ENCODE data around the gene ZNF232. TPM values are rescaled to one million over a fixed set of nuclear protein-coding genes. Genes with fewer than 3 reads are reported as not detected.
A peak's percentile ranks its signal among the peaks of the same experiment; 100 is the strongest.
"Not testable (repeated sequence)": the region's sequence is repeated elsewhere in the genome, so short reads cannot be mapped to it uniquely, and the experiment has no call there.

Gene ZNF232
- total RNA-seq, 1 experiment from 2014 or later: 7.5 TPM

- peak; percentile 81 to 85 for DNase-seq
- no TSS peak for BruUV-seq (replicated peaks)
- TF ChIP-seq CTCF (IDR thresholded peaks at IDR 0.05; ENCODE audit: insufficient read depth in 1 of 2, low read depth in 1 of 2, low read length in 1 of 2, severe bottlenecking in 1 of 2, unreplicated experiment in 1 of 2): peak in 1 of 2 experiments; percentile 13
- Mint-ChIP-seq H3K36me3 (ENCODE audit: insufficient read depth, unreplicated experiment) (peaks cover 32% of the 10 kb centered on the region), H3K27ac (ENCODE audit: unreplicated experiment) (peak within 1 kb of the TSS; percentile 95), H3K9me3 (ENCODE audit: unreplicated experiment) (no peaks in the 10 kb centered on the region), H3K4me1 (ENCODE audit: low read depth, unreplicated experiment) (no peaks in the 10 kb centered on the region), H3K4me3 (ENCODE audit: unreplicated experiment) (peak within 1 kb of the TSS; percentile 93), H3K27me3 (ENCODE audit: insufficient read depth, unreplicated experiment) (no peaks in the 10 kb centered on the region)
- intact Hi-C loops (cut with micrococcal nuclease; ENCODE audit: unreplicated experiment): no loop called here
- H3K27me3 ChIP-seq (replicated peaks; ENCODE audit: control insufficient read depth, insufficient read depth, low read length): no peaks in the 10 kb centered on the region
- H3K4me3 ChIP-seq (ENCODE audit: low read depth, low read length): peak within 1 kb of the TSS; percentile 74
- H3K36me3 ChIP-seq (ENCODE audit: control insufficient read depth, insufficient read depth, low read length): no peaks in the 10 kb centered on the region
- peaks cover 11% of the 10 kb centered on the region for H3K4me1 ChIP-seq
- ChIA-PET CTCF (interaction anchor here (0.7 kb wide), 1 partner anchor 81 kb away, joined by 3 read pairs; the partner anchor contains the start of gene KIF1C), POLR2A (interaction anchor here (0.9 kb wide), 1 partner anchor 81 kb away, joined by 3 read pairs; the partner anchor contains the start of gene KIF1C)
- H3K9me3 ChIP-seq: no peaks in the 10 kb centered on the region
These were observed 33.3 kb downstream of the ZNF232 start, which contains the start of gene ZFP3 for GRCh38 chr17:5078106-5079028. Gene ZFP3 (plus strand): TSS chr17:5078467. CDS start chr17:5091505, 13,038 bp downstream.

GRCh38 chr17:5077781-5078105, 33.9 kb downstream of the ZNF232 start:
- Mint-ChIP-seq H3K4me3 (ENCODE audit: unreplicated experiment) (peak overlapping the region; percentile 93), H3K36me3 (ENCODE audit: insufficient read depth, unreplicated experiment) (peaks cover 33% of the 10 kb centered on the region), H3K27me3 (ENCODE audit: insufficient read depth, unreplicated experiment) (no peaks in the 10 kb centered on the region), H3K27ac (ENCODE audit: unreplicated experiment) (peak overlapping the region; percentile 95), H3K4me1 (ENCODE audit: low read depth, unreplicated experiment) (no peaks in the 10 kb centered on the region), H3K9me3 (ENCODE audit: unreplicated experiment) (no peaks in the 10 kb centered on the region)
- Histone ChIP-seq H3K27me3 (replicated peaks; ENCODE audit: control insufficient read depth, insufficient read depth, low read length) (no peaks in the 10 kb centered on the region), H3K36me3 (ENCODE audit: control insufficient read depth, insufficient read depth, low read length) (no peaks in the 10 kb centered on the region), H3K9me3 (no peaks in the 10 kb centered on the region), H3K4me3 (ENCODE audit: low read depth, low read length) (peak overlapping the region; percentile 74), H3K4me1 (peaks cover 11% of the 10 kb centered on the region)
- POLR2A ChIA-PET: no interaction called here
- intact Hi-C loops (cut with micrococcal nuclease; ENCODE audit: unreplicated experiment): no loop called here
- CTCF ChIA-PET: no interaction called here
- DNase-seq: no peak
- TSS peak; percentile 87 for BruUV-seq (replicated peaks)
- no peak for TF ChIP-seq CTCF (IDR thresholded peaks at IDR 0.05; ENCODE audit: insufficient read depth in 1 of 2, low read depth in 1 of 2, low read length in 1 of 2, severe bottlenecking in 1 of 2, unreplicated experiment in 1 of 2)

GRCh38 chr17:5077275-5077674, 34.4 kb downstream of the ZNF232 start:
- not testable (repeated sequence) for H3K9me3 ChIP-seq

GRCh38 chr17:5075472-5075871, 36.2 kb downstream of the ZNF232 start:
- H3K4me3 Mint-ChIP-seq (ENCODE audit: unreplicated experiment); H3K27me3 Mint-ChIP-seq (ENCODE audit: insufficient read depth, unreplicated experiment); BruUV-seq (replicated peaks); intact Hi-C loops (cut with micrococcal nuclease; ENCODE audit: unreplicated experiment); H3K9me3 Mint-ChIP-seq (ENCODE audit: unreplicated experiment); DNase-seq; H3K27me3 ChIP-seq (replicated peaks; ENCODE audit: control insufficient read depth, insufficient read depth, low read length); H3K36me3 ChIP-seq (ENCODE audit: control insufficient read depth, insufficient read depth, low read length); POLR2A ChIA-PET; H3K4me1 Mint-ChIP-seq (ENCODE audit: low read depth, unreplicated experiment); H3K4me3 ChIP-seq (ENCODE audit: low read depth, low read length); CTCF ChIA-PET; H3K9me3 ChIP-seq: not testable (repeated sequence)
- peak overlapping the region; percentile 81 for H3K27ac Mint-ChIP-seq (ENCODE audit: unreplicated experiment)
- peaks cover 11% of the 10 kb centered on the region for H3K4me1 ChIP-seq
- peaks cover 31% of the 10 kb centered on the region for H3K36me3 Mint-ChIP-seq (ENCODE audit: insufficient read depth, unreplicated experiment)

More at GRCh38 chr17:5077275-5077674, 34.4 kb downstream of the ZNF232 start:
- intact Hi-C loops (cut with micrococcal nuclease; ENCODE audit: unreplicated experiment); DNase-seq; POLR2A ChIA-PET; CTCF ChIA-PET; H3K27me3 Mint-ChIP-seq (ENCODE audit: insufficient read depth, unreplicated experiment); H3K27me3 ChIP-seq (replicated peaks; ENCODE audit: control insufficient read depth, insufficient read depth, low read length); BruUV-seq (replicated peaks); H3K9me3 Mint-ChIP-seq (ENCODE audit: unreplicated experiment); H3K27ac Mint-ChIP-seq (ENCODE audit: unreplicated experiment); H3K36me3 ChIP-seq (ENCODE audit: control insufficient read depth, insufficient read depth, low read length); H3K4me1 Mint-ChIP-seq (ENCODE audit: low read depth, unreplicated experiment): not testable (repeated sequence)
- Histone ChIP-seq H3K4me3 (ENCODE audit: low read depth, low read length) (peak overlapping the region; percentile 74; the same call in 1 of the 2 replicates), H3K4me1 (peaks cover 11% of the 10 kb centered on the region)
- peaks cover 37% of the 10 kb centered on the region for H3K36me3 Mint-ChIP-seq (ENCODE audit: insufficient read depth, unreplicated experiment)
- peak overlapping the region; percentile 93 for H3K4me3 Mint-ChIP-seq (ENCODE audit: unreplicated experiment)

Measured in Caco-2 (cell line).